Stimulated activated CD8-positive, alpha-beta memory T cell treated with anti-CD3 and anti-CD28 coated beads, Interleukin-4, amount 100 ng/mL, for 4 hours (primary cell): ENCODE results near the gene AP2B1.

ENCODE experiments used
- DNase-seq, 2 donors: peaks; one replicate each; pipeline ENCODE4 v3.0.0-alpha.2; 2020; ENCODE audit warnings: low read depth in 2 of 2, low spot score in 1 of 2

Gene AP2B1

GRCh38 chr17:35727635-35728034 lies 140.5 kb downstream of the AP2B1 start:
- no peak for DNase-seq

GRCh38 chr17:35728551-35728950 lies 141.4 kb downstream of the AP2B1 start:
- DNase-seq: no peak

- DNase-seq: no peak
These were observed 142.3 kb downstream of the AP2B1 start for GRCh38 chr17:35729405-35729833.

- DNase-seq: no peak
These were observed 143.4 kb downstream of the AP2B1 start for GRCh38 chr17:35730400-35731005.

- DNase-seq: peak in 1 of 2 donors; percentile 36
These were observed 144.3 kb downstream of the AP2B1 start, which contains the start of gene RASL10B for GRCh38 chr17:35731239-35731916. Gene RASL10B, plus strand, starts transcription at chr17:35731639. Its CDS starts 3,546 bp downstream, at chr17:35735185.

- no peak for DNase-seq
These were observed 145.0 kb downstream of the AP2B1 start for GRCh38 chr17:35731917-35732805.

GRCh38 chr17:35732806-35733136 lies 145.6 kb downstream of the AP2B1 start:
- DNase-seq: no peak

GRCh38 chr17:35733366-35733765 lies 146.2 kb downstream of the AP2B1 start:
- DNase-seq: no peak

- no peak for DNase-seq
These were observed 147.3 kb downstream of the AP2B1 start for GRCh38 chr17:35734396-35734795.

- no peak for DNase-seq
These were observed 148.1 kb downstream of the AP2B1 start for GRCh38 chr17:35735036-35735805.

- DNase-seq: no peak
These were observed 149.1 kb downstream of the AP2B1 start for GRCh38 chr17:35736236-35736635.

GRCh38 chr17:35738519-35739133 lies 151.5 kb downstream of the AP2B1 start:
- DNase-seq: no peak

GRCh38 chr17:35740216-35740615 lies 153.1 kb downstream of the AP2B1 start:
- DNase-seq: no peak

- no peak for DNase-seq
These were observed 154.1 kb downstream of the AP2B1 start for GRCh38 chr17:35740997-35741931.

- DNase-seq: no peak
These were observed 155.4 kb downstream of the AP2B1 start for GRCh38 chr17:35742496-35742895.

- no peak for DNase-seq
These were observed 155.9 kb downstream of the AP2B1 start for GRCh38 chr17:35742896-35743477.

- DNase-seq: no peak
These were observed 156.7 kb downstream of the AP2B1 start for GRCh38 chr17:35743626-35744328.

GRCh38 chr17:35744830-35745229 lies 157.7 kb downstream of the AP2B1 start:
- DNase-seq: no peak

GRCh38 chr17:35745246-35745645 lies 158.1 kb downstream of the AP2B1 start:
- DNase-seq: no peak
